SK-N-MC (cell line): ENCODE data around the gene TMEM248.

ENCODE experiments used
- DNase-seq: peaks from one replicate; pipeline ENCODE4 v3.0.0-alpha.2; 2011; ENCODE audit warnings: low read depth, low spot score
- H3K27ac ChIP-seq: fragments of 200-600 bp; sonication (generic); 2 replicates; pipeline ENCODE4 v1.5.1; 2016; ENCODE audit warnings: mixed run types
- H3K36me3 ChIP-seq: fragments of 200-600 bp; sonication (generic); 2 replicates; pipeline ENCODE4 v1.6.1; 2017; ENCODE audit warnings: antibody characterized with exemption, low read length, mixed read lengths; ENCODE audit not compliant: insufficient read depth
- H3K4me3 ChIP-seq: fragments of 200-600 bp; sonication (generic); 2 replicates; pipeline ENCODE4 v1.5.1; 2016
- H3K9ac ChIP-seq: fragments of 200-600 bp; sonication (generic); 2 replicates; pipeline ENCODE4 v1.8.0; 2017; ENCODE audit warnings: mixed run types, mixed read lengths; ENCODE audit not compliant: insufficient read length
- H3K9me3 ChIP-seq: fragments of 200-600 bp; sonication (generic); 2 replicates; pipeline ENCODE4 v1.6.1; 2017; ENCODE audit warnings: low read depth, mild to moderate bottlenecking, antibody characterized with exemption, low read length, moderate library complexity, mixed read lengths
- EZH2 ChIP-seq: fragments of 200-600 bp; sonication (generic); IDR thresholded peaks from one replicate; pipeline ENCODE4 v1.6.1; 2017; ENCODE audit warnings: antibody characterized with exemption
- FOXP2 ChIP-seq: optimal IDR thresholded peaks from 2 replicates; pipeline ENCODE3; 2011; ENCODE audit warnings: mild to moderate bottlenecking, moderate library complexity; ENCODE audit not compliant: insufficient read depth; ENCODE audit errors: extremely low read length, control extremely low read depth
- POLR2AphosphoS5 ChIP-seq: IDR thresholded peaks from 2 replicates; pipeline ENCODE4 v1.6.1; 2012; ENCODE audit warnings: mild to moderate bottlenecking, low read depth, low read length, borderline replicate concordance

The TMEM248 gene

DNA sequence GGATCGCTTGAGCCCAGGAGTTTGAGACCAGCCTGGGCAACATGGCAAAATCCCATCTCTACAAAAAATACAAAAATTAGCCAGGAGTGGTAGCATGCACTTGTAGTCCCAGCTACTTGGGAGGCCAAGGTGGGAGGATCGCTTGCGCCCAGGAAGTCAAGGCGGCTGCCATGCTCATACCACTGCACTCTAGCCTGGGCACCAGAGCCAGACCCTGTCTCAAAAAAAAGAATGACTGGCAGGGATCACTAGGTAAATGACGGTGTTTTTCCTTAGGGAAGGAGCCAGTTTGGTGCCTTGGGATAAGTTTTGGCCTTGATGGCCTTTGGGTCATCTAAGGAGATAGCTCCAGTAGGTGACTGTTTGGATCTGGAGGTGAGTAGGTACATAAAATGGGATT is 8.9 kb downstream of the TMEM248 start:
- Histone ChIP-seq H3K4me3 (peak overlapping the region; percentile 36), H3K9me3 (no peaks in the 10 kb centered on the region), H3K27ac (no peak overlapping the region), H3K9ac (no peak overlapping the region), H3K36me3 (no peaks in the 10 kb centered on the region; the same call in 1 of the 2 replicates)
- TF ChIP-seq FOXP2 (no peak), EZH2 (no peak), POLR2AphosphoS5 (no peak)
- DNase-seq: no peak

DNA sequence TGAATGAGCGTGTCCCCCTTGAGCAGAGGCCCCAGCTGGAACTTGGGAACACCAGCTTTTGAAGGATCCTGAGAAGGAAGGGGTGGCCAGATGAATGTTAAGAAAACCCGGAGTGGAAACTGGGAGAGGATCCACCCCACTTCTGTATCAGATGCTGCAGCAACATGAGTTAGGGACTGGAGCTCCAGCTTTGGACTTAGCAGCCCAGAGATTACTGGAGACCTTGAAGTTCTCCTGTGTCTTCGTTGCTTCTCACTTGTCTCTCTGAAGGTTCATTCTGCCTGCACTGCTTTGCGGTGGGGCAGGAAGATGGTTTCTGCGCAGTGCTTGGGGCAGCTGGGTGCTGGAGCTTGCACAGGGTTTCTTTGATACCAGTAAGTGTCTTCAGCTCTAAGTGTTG is 9.3 kb downstream of the TMEM248 start:
- no peak overlapping the region for H3K9ac ChIP-seq
- DNase-seq: peak; percentile 39

GRCh38 chr7:66933469-66933868 is 12.4 kb downstream of the TMEM248 start:
- Histone ChIP-seq H3K9me3 (no peaks in the 10 kb centered on the region), H3K9ac (no peak overlapping the region), H3K4me3 (no peak overlapping the region), H3K27ac (no peak overlapping the region), H3K36me3 (peaks cover 4% of the 10 kb centered on the region; the same call in 1 of the 2 replicates)
- no peak for TF ChIP-seq FOXP2
- no peak for TF ChIP-seq POLR2AphosphoS5
- no peak for DNase-seq

More for the DNA sequence above, 9.3 kb downstream of the TMEM248 start:
- Histone ChIP-seq H3K36me3 (no peaks in the 10 kb centered on the region; the same call in 1 of the 2 replicates), H3K9me3 (no peaks in the 10 kb centered on the region), H3K27ac (no peak overlapping the region), H3K4me3 (peak overlapping the region; percentile 36)
- TF ChIP-seq FOXP2 (no peak), EZH2 (no peak), POLR2AphosphoS5 (no peak)

- no peaks in the 10 kb centered on the region for H3K9me3 ChIP-seq
- H3K27ac ChIP-seq: no peak overlapping the region
- no peak overlapping the region for H3K9ac ChIP-seq
- TF ChIP-seq EZH2 (no peak), POLR2AphosphoS5 (no peak), FOXP2 (no peak)
- H3K36me3 ChIP-seq: peaks cover 13% of the 10 kb centered on the region; the same call in 1 of the 2 replicates
- no peak overlapping the region for H3K4me3 ChIP-seq
- no peak for DNase-seq
Observed at GRCh38 chr7:66937940-66938339, 16.9 kb downstream of the TMEM248 start.

DNA sequence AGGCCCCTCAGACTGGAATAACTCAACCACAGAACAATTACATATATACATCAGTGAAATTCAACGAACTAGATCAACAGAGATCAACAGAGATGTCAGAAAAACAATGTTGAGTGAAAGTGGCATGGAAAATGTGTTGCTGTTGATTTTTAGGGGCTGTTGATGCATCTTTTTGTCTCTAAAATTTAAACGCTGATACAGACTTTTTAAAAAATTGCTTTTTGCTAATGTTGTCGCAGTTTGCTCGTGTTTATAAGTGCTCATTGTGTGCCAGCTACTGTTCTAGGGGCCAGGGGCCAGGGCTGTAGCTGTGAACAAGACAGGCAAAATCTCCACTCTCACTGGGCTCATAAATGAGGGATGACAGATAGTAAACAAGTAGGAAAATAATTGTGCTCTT is 18.3 kb downstream of the TMEM248 start:
- DNase-seq: no peak
- peaks cover 18% of the 10 kb centered on the region; the same call in 1 of the 2 replicates for H3K36me3 ChIP-seq

GRCh38 chr7:66946545-66946944 is 25.5 kb downstream of the TMEM248 start:
- no peak for TF ChIP-seq POLR2AphosphoS5
- no peak for TF ChIP-seq EZH2
- TF ChIP-seq FOXP2: no peak
- no peak overlapping the region for H3K9ac ChIP-seq
- no peak overlapping the region for H3K27ac ChIP-seq
- no peak overlapping the region for H3K4me3 ChIP-seq
- H3K9me3 ChIP-seq: no peaks in the 10 kb centered on the region
- no peak for DNase-seq
- H3K36me3 ChIP-seq: peaks cover 54% of the 10 kb centered on the region

More for the DNA sequence above, 18.3 kb downstream of the TMEM248 start:
- H3K9me3 ChIP-seq: no peaks in the 10 kb centered on the region
- no peak overlapping the region for H3K27ac ChIP-seq
- TF ChIP-seq FOXP2: no peak
- TF ChIP-seq POLR2AphosphoS5: no peak
- no peak for TF ChIP-seq EZH2
- H3K9ac ChIP-seq: no peak overlapping the region
- no peak overlapping the region for H3K4me3 ChIP-seq

DNA sequence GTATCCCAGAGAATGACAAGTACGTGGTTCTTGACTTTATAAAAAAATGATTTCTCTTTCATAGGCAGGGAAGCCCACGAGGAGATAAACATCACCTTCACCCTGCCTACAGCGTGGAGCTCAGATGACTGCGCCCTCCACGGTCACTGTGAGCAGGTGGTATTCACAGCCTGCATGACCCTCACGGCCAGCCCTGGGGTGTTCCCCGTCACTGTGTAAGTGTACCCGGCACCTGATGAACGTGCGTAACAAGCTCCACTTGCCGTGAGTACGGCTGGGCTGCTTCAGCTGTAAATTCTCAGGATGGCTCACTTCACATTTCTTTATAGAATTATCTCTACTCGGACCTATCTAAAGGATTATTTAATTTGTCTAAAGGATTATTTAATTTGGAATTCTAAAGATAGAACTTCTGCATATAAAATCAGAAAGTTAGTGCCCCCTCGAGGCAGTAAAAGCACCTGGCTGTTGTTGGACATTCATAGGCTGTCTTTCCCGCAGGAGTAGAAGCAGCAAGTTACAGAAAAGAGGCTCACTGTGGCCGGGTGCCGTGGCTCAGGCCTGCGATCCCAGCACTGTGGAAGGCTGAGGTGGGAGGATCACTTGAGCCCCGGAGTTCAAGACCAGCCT is 27.6 kb downstream of the TMEM248 start:
- TF ChIP-seq FOXP2 (no peak), POLR2AphosphoS5 (no peak), EZH2 (no peak)
- Histone ChIP-seq H3K36me3 (peaks cover 50% of the 10 kb centered on the region), H3K9ac (no peak overlapping the region), H3K27ac (no peak overlapping the region), H3K9me3 (no peaks in the 10 kb centered on the region), H3K4me3 (no peak overlapping the region)
- no peak for DNase-seq

DNA sequence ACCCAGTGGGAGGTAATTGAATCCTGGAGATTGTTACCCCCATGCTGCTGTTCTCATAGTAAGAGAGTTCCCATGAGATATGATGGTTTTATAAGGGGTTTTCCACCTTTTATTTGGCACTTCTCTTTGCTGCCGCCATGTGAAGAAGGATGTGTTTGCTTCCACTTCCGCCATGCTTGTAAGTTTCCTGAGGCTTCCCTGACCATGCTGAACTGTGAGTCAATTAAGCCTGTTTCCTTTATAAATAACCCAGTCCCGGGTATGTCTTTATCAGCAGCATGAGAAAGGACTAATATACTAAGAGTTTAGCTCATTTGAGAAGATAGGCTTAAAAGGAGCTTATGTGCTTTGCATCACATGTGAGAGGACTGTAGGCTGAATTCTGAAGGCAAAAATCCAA is 29.3 kb downstream of the TMEM248 start:
- DNase-seq: no peak
- H3K4me3 ChIP-seq: no peak overlapping the region

GRCh38 chr7:66950763-66951162 is 29.7 kb downstream of the TMEM248 start:
- peaks cover 50% of the 10 kb centered on the region for H3K36me3 ChIP-seq

More for the DNA sequence above, 29.3 kb downstream of the TMEM248 start:
- TF ChIP-seq FOXP2 (no peak), POLR2AphosphoS5 (no peak)
- Histone ChIP-seq H3K36me3 (peaks cover 48% of the 10 kb centered on the region), H3K9ac (no peak overlapping the region), H3K27ac (no peak overlapping the region), H3K9me3 (no peaks in the 10 kb centered on the region)

More at GRCh38 chr7:66950763-66951162, 29.7 kb downstream of the TMEM248 start:
- no peak for DNase-seq
- no peak overlapping the region for H3K4me3 ChIP-seq
- no peak overlapping the region for H3K27ac ChIP-seq
- no peaks in the 10 kb centered on the region for H3K9me3 ChIP-seq
- TF ChIP-seq POLR2AphosphoS5: no peak
- no peak for TF ChIP-seq FOXP2
- no peak overlapping the region for H3K9ac ChIP-seq
